Measurements from ENCODE around the gene NFATC2IP.

The NFATC2IP gene

GRCh38 chr16:28950648-28951409 lies at the start of gene NFATC2IP:
Gene NFATC2IP, plus strand, starts transcription at chr16:28950937. Its CDS starts 75 bp downstream, at chr16:28951012.
- peak; percentile 100 for DNase-seq

GRCh38 chr16:28901862-28902261 lies 48.9 kb upstream of the NFATC2IP start:
- no peak for DNase-seq

- DNase-seq, result no peak
These were observed 47.8 kb upstream of the NFATC2IP start for GRCh38 chr16:28902909-28903308.

- no peak for DNase-seq
These were observed 47.2 kb upstream of the NFATC2IP start for GRCh38 chr16:28903344-28904042.

GRCh38 chr16:28904363-28904762 lies 46.4 kb upstream of the NFATC2IP start:
- no peak for DNase-seq

- no peak for DNase-seq
These were observed 45.9 kb upstream of the NFATC2IP start for GRCh38 chr16:28904828-28905227.

GRCh38 chr16:28905229-28905754 lies 45.4 kb upstream of the NFATC2IP start:
- DNase-seq, result peak; percentile 51

- DNase-seq, result peak; percentile 52
These were observed 44.9 kb upstream of the NFATC2IP start for GRCh38 chr16:28905800-28906372.

GRCh38 chr16:28910086-28911031 lies 40.4 kb upstream of the NFATC2IP start:
- no peak for DNase-seq

GRCh38 chr16:28912558-28912957 lies 38.2 kb upstream of the NFATC2IP start:
- no peak for DNase-seq

- DNase-seq, result no peak
These were observed 36.6 kb upstream of the NFATC2IP start for GRCh38 chr16:28913946-28914724.

- no peak for DNase-seq
These were observed 35.6 kb upstream of the NFATC2IP start for GRCh38 chr16:28915181-28915580.

- DNase-seq, result no peak
These were observed 33.6 kb upstream of the NFATC2IP start for GRCh38 chr16:28917095-28917494.

- DNase-seq, result no peak
These were observed 32.0 kb upstream of the NFATC2IP start for GRCh38 chr16:28918698-28919097.

- DNase-seq, result no peak
These were observed 27.5 kb upstream of the NFATC2IP start for GRCh38 chr16:28923231-28923587.

- DNase-seq, result peak; percentile 51
These were observed 26.9 kb upstream of the NFATC2IP start for GRCh38 chr16:28923652-28924398.

- no peak for DNase-seq
These were observed 26.4 kb upstream of the NFATC2IP start for GRCh38 chr16:28924399-28924761.

- DNase-seq, result peak; percentile 98
These were observed 25.9 kb upstream of the NFATC2IP start, which contains the start of gene RABEP2 for GRCh38 chr16:28924762-28925385. Gene RABEP2, minus strand, starts transcription at chr16:28925238. Its CDS starts 75 bp downstream, at chr16:28925163.

GRCh38 chr16:28925386-28926228 lies 25.1 kb upstream of the NFATC2IP start:
- no peak for DNase-seq

Measured in islet precursor cell (in vitro differentiated cells).